ENCODE data around the gene RALB. TPM values are rescaled to one million over a fixed set of nuclear protein-coding genes. Genes with fewer than 3 reads are reported as not detected.

The RALB gene
- total and polyA plus RNA-seq, 2 experiments from 2014 or later: 15.2 to 17.4 TPM

DNA sequence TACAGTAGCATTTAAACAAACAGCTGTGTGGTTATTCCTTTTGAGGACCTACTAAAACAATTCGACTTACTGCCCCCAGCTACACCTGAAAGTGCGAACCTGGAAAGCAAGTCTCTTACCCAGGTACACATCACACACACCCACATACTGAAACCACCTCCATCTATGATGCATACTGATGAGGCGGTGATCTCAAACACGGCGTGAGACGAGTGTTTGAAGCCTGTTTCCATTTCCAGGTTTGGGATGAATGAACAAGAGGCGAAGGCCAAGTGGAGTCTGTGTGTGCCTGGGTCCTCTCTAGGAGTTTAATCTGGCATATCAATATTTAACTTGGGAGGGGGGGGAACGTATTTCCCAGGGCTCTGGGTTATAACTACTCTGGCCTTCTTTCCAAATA, 31.0 kb upstream of the RALB start:
- no peaks in the 10 kb centered on the region for H3F3A ChIP-seq (replicated peaks; ENCODE audit: low read depth)
- Mint-ChIP-seq H3K27me3 (ENCODE audit: insufficient read depth, low read depth, poor library complexity) (peaks cover 36% of the 10 kb centered on the region), H3K4me1 (peaks cover 18% of the 10 kb centered on the region), H3K36me3 (ENCODE audit: low read depth) (peaks cover 20% of the 10 kb centered on the region), H3K4me3 (peak overlapping the region; percentile 64), H3K9me3 (peaks cover 13% of the 10 kb centered on the region), H3K27ac (no peak overlapping the region)
- no peak overlapping the region for H3K4me2 ChIP-seq
- no peak overlapping the region for H3K4me3 ChIP-seq
- H3K9me2 ChIP-seq (ENCODE audit: insufficient read depth): peaks cover 6% of the 10 kb centered on the region; the same call in 1 of the 2 replicates
- H4K20me1 ChIP-seq (replicated peaks; ENCODE audit: insufficient read depth): peaks cover 14% of the 10 kb centered on the region; the same call in 1 of the 2 replicates
- no peak for TF ChIP-seq CREB1 (CRISPR knock-in tag; IDR thresholded peaks at IDR 0.05; ENCODE audit: low read depth)
- H3K79me2 ChIP-seq (replicated peaks; ENCODE audit: insufficient read depth): peaks cover 14% of the 10 kb centered on the region
- no peaks in the 10 kb centered on the region; the same call in 1 of the 2 replicates for H3K36me3 ChIP-seq (ENCODE audit: insufficient read depth)
- no peak overlapping the region for H3K27ac ChIP-seq (ENCODE audit: low read depth)
- no peaks in the 10 kb centered on the region; the same call in 1 of the 2 replicates for H3K4me1 ChIP-seq (ENCODE audit: insufficient read depth)
- no peak for DNase-seq (ENCODE audit: low spot score)
- H2AFZ ChIP-seq: no peak overlapping the region
- no peak for ATAC-seq
- peaks cover 29% of the 10 kb centered on the region for H3K27me3 ChIP-seq (ENCODE audit: insufficient read depth)

DNA sequence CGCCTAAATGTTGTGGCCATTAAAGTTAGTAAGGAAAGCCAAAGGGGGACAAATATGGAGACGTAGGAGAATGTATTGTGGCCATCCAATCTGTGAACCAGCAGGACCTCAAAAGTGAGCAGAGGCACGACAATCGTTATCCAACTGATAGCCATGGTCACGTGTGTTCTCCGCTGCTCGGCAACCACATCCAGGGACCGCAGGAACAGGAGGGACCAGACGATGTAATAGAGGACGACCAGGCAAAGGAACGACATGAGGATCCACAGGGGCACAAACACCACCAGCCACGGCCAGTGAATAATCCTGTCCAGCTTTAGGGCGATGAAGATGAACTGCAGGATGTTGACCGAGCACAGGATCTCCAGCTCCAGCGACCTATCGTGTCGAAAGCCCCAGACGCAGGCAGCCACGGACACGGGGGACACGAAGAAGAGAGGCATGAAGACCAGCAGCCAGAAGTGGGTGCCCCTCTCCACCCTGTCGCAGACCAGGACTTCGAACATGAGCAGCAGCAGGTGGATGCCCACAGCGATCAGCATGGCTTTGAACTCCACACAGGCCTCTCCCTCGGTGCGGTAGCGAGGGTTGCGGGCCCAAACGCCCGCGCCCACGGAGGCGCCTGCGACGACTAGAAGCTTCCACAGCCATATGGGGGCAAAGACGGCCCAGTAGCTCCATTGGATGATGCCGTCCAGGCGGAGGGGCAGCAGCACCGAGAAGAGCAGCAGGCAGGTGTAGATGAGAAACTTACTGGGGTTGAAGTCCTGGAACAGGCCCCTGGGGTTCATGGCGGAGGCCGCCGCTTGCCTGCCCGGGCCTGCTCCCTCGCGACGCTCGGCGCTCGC, 30.2 kb upstream of the RALB start:
- Histone ChIP-seq H3K79me2 (replicated peaks; ENCODE audit: insufficient read depth) (peaks cover 14% of the 10 kb centered on the region), H4K20me1 (replicated peaks; ENCODE audit: insufficient read depth) (peaks cover 11% of the 10 kb centered on the region; the same call in 1 of the 2 replicates), H3K27me3 (ENCODE audit: insufficient read depth) (peaks cover 29% of the 10 kb centered on the region), H3K4me1 (ENCODE audit: insufficient read depth) (no peaks in the 10 kb centered on the region; the same call in 1 of the 2 replicates), H3K9me2 (ENCODE audit: insufficient read depth) (peaks cover 6% of the 10 kb centered on the region; the same call in 1 of the 2 replicates), H2AFZ (no peak overlapping the region), H3F3A (replicated peaks; ENCODE audit: low read depth) (no peaks in the 10 kb centered on the region), H3K4me3 (peak overlapping the region; percentile 66; the same call in 1 of the 2 replicates), H3K4me2 (peak overlapping the region; percentile 86), H3K36me3 (ENCODE audit: insufficient read depth) (no peaks in the 10 kb centered on the region; the same call in 1 of the 2 replicates), H3K27ac (ENCODE audit: low read depth) (no peak overlapping the region)
- peaks cover 13% of the 10 kb centered on the region for H3K9me3 Mint-ChIP-seq
- peaks cover 18% of the 10 kb centered on the region for H3K4me1 Mint-ChIP-seq
- peaks cover 20% of the 10 kb centered on the region for H3K36me3 Mint-ChIP-seq (ENCODE audit: low read depth)
- DNase-seq (ENCODE audit: low spot score): no peak
- H3K4me3 Mint-ChIP-seq: peak overlapping the region; percentile 64
- no peak overlapping the region for H3K27ac Mint-ChIP-seq
- ATAC-seq: no peak
- peaks cover 36% of the 10 kb centered on the region for H3K27me3 Mint-ChIP-seq (ENCODE audit: insufficient read depth, low read depth, poor library complexity)
- no peak for TF ChIP-seq NANOG (IDR thresholded peaks at IDR 0.05; ENCODE audit: borderline replicate concordance)
- no peak for TF ChIP-seq EZH2phosphoT487 (IDR thresholded peaks at IDR 0.05; ENCODE audit: unreplicated experiment)
- TF ChIP-seq JUNB (IDR thresholded peaks at IDR 0.05; ENCODE audit: unreplicated experiment): no peak
- TF ChIP-seq, protein P1, sequence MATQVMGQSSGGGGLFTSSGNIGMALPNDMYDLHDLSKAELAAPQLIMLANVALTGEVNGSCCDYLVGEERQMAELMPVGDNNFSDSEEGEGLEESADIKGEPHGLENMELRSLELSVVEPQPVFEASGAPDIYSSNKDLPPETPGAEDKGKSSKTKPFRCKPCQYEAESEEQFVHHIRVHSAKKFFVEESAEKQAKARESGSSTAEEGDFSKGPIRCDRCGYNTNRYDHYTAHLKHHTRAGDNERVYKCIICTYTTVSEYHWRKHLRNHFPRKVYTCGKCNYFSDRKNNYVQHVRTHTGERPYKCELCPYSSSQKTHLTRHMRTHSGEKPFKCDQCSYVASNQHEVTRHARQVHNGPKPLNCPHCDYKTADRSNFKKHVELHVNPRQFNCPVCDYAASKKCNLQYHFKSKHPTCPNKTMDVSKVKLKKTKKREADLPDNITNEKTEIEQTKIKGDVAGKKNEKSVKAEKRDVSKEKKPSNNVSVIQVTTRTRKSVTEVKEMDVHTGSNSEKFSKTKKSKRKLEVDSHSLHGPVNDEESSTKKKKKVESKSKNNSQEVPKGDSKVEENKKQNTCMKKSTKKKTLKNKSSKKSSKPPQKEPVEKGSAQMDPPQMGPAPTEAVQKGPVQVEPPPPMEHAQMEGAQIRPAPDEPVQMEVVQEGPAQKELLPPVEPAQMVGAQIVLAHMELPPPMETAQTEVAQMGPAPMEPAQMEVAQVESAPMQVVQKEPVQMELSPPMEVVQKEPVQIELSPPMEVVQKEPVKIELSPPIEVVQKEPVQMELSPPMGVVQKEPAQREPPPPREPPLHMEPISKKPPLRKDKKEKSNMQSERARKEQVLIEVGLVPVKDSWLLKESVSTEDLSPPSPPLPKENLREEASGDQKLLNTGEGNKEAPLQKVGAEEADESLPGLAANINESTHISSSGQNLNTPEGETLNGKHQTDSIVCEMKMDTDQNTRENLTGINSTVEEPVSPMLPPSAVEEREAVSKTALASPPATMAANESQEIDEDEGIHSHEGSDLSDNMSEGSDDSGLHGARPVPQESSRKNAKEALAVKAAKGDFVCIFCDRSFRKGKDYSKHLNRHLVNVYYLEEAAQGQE (IDR thresholded peaks at IDR 0.05; ENCODE audit: unreplicated experiment): no peak
- no peak for TF ChIP-seq CREB1 (CRISPR knock-in tag; IDR thresholded peaks at IDR 0.05; ENCODE audit: low read depth)
- TF ChIP-seq, protein P2, sequence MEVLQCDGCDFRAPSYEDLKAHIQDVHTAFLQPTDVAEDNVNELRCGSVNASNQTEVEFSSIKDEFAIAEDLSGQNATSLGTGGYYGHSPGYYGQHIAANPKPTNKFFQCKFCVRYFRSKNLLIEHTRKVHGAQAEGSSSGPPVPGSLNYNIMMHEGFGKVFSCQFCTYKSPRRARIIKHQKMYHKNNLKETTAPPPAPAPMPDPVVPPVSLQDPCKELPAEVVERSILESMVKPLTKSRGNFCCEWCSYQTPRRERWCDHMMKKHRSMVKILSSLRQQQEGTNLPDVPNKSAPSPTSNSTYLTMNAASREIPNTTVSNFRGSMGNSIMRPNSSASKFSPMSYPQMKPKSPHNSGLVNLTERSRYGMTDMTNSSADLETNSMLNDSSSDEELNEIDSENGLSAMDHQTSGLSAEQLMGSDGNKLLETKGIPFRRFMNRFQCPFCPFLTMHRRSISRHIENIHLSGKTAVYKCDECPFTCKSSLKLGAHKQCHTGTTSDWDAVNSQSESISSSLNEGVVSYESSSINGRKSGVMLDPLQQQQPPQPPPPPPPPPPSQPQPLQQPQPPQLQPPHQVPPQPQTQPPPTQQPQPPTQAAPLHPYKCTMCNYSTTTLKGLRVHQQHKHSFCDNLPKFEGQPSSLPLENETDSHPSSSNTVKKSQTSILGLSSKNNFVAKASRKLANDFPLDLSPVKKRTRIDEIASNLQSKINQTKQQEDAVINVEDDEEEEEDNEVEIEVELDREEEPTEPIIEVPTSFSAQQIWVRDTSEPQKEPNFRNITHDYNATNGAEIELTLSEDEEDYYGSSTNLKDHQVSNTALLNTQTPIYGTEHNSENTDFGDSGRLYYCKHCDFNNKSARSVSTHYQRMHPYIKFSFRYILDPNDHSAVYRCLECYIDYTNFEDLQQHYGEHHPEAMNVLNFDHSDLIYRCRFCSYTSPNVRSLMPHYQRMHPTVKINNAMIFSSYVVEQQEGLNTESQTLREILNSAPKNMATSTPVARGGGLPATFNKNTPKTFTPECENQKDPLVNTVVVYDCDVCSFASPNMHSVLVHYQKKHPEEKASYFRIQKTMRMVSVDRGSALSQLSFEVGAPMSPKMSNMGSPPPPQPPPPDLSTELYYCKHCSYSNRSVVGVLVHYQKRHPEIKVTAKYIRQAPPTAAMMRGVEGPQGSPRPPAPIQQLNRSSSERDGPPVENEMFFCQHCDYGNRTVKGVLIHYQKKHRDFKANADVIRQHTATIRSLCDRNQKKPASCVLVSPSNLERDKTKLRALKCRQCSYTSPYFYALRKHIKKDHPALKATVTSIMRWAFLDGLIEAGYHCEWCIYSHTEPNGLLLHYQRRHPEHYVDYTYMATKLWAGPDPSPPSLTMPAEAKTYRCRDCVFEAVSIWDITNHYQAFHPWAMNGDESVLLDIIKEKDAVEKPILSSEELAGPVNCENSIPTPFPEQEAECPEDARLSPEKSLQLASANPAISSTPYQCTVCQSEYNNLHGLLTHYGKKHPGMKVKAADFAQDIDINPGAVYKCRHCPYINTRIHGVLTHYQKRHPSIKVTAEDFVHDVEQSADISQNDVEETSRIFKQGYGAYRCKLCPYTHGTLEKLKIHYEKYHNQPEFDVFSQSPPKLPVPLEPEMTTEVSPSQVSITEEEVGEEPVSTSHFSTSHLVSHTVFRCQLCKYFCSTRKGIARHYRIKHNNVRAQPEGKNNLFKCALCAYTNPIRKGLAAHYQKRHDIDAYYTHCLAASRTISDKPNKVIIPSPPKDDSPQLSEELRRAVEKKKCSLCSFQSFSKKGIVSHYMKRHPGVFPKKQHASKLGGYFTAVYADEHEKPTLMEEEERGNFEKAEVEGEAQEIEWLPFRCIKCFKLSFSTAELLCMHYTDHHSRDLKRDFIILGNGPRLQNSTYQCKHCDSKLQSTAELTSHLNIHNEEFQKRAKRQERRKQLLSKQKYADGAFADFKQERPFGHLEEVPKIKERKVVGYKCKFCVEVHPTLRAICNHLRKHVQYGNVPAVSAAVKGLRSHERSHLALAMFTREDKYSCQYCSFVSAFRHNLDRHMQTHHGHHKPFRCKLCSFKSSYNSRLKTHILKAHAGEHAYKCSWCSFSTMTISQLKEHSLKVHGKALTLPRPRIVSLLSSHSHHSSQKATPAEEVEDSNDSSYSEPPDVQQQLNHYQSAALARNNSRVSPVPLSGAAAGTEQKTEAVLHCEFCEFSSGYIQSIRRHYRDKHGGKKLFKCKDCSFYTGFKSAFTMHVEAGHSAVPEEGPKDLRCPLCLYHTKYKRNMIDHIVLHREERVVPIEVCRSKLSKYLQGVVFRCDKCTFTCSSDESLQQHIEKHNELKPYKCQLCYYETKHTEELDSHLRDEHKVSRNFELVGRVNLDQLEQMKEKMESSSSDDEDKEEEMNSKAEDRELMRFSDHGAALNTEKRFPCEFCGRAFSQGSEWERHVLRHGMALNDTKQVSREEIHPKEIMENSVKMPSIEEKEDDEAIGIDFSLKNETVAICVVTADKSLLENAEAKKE (CRISPR knock-in tag; IDR thresholded peaks at IDR 0.05): no peak
- TF ChIP-seq ZNF114 (CRISPR knock-in tag; IDR thresholded peaks at IDR 0.05): no peak
- no peak for TF ChIP-seq STAT1 (IDR thresholded peaks at IDR 0.05; ENCODE audit: unreplicated experiment)
- TF ChIP-seq POLR2AphosphoS5 (IDR thresholded peaks at IDR 0.05; ENCODE audit: low read depth): no peak
- TF ChIP-seq, protein P3, sequence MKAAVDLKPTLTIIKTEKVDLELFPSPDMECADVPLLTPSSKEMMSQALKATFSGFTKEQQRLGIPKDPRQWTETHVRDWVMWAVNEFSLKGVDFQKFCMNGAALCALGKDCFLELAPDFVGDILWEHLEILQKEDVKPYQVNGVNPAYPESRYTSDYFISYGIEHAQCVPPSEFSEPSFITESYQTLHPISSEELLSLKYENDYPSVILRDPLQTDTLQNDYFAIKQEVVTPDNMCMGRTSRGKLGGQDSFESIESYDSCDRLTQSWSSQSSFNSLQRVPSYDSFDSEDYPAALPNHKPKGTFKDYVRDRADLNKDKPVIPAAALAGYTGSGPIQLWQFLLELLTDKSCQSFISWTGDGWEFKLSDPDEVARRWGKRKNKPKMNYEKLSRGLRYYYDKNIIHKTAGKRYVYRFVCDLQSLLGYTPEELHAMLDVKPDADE (IDR thresholded peaks at IDR 0.05): no peak

Data from GM23338 (cell line).